Measurements from ENCODE around the gene USO1. TPM values are rescaled to one million over a fixed set of nuclear protein-coding genes. Genes with fewer than 3 reads are reported as not detected.
"Not testable (repeated sequence)": the region's sequence is repeated elsewhere in the genome, so short reads cannot be mapped to it uniquely, and the experiment has no call there.

USO1 gene
- polyA plus RNA-seq, 1 donor (not counting 4 experiments of a cell fraction or from before 2014, with no cell fraction given): 75.4 TPM

GRCh38 chr4:75685546-75686189, 38.7 kb upstream of the USO1 start:
- Histone ChIP-seq H3K4me1 (ENCODE audit: control insufficient read depth, extremely low read depth, insufficient read depth, low read length) (no peaks in the 10 kb centered on the region), H3K4me3 (ENCODE audit: control insufficient read depth in 2 of 3, extremely low read depth in 1 of 3, insufficient read depth in 2 of 3, low read depth in 1 of 3, low read length in 3 of 3) (no peak overlapping the region), H3K9ac (ENCODE audit: control insufficient read depth, extremely low read depth, insufficient read depth, low read length) (no peak overlapping the region), H3K9me1 (ENCODE audit: control insufficient read depth, extremely low read depth, insufficient read depth, low read length) (no peaks in the 10 kb centered on the region), H3K27ac (ENCODE audit: control insufficient read depth, insufficient read depth, low read length) (no peak overlapping the region), H3K27me3 (ENCODE audit: control insufficient read depth, extremely low read depth, insufficient read depth, low read length) (no peaks in the 10 kb centered on the region), H2AFZ (ENCODE audit: control insufficient read depth, low read length) (no peak overlapping the region), H3K9me3 (ENCODE audit: control insufficient read depth, low read depth, low read length) (no peaks in the 10 kb centered on the region), H3K4me2 (ENCODE audit: control insufficient read depth, extremely low read depth, insufficient read depth, low read depth, low read length) (no peak overlapping the region), H3K36me3 (ENCODE audit: control insufficient read depth in 2 of 2, extremely low read depth in 1 of 2, insufficient read depth in 2 of 2, low read length in 2 of 2) (no peaks in the 10 kb centered on the region), H4K20me1 (ENCODE audit: control insufficient read depth, extremely low read depth, insufficient read depth, low read length) (no peaks in the 10 kb centered on the region), H3K79me2 (ENCODE audit: control insufficient read depth, insufficient read depth, low read length) (no peaks in the 10 kb centered on the region)
- no peak for FAIRE-seq
- dilution Hi-C loops (cut with MboI; ENCODE audit: extremely low pct_ligation_motif_present, low sequenced_read_pairs): no loop called here
- DNase-seq (ENCODE audit: low read depth, low spot score): no peak
- TF ChIP-seq EZH2 (IDR thresholded peaks at IDR 0.05; ENCODE audit: low read length) (no peak), CTCF (optimal IDR thresholded peaks at IDR 0.05 in 1 of 3, IDR thresholded peaks at IDR 0.05 in 1 of 3, conservative IDR thresholded peaks at IDR 0.05 in 1 of 3; ENCODE audit: extremely low read depth in 1 of 3, insufficient read depth in 2 of 3, low read length in 3 of 3) (no peak)

- dilution Hi-C loops (cut with MboI; ENCODE audit: extremely low pct_ligation_motif_present, low sequenced_read_pairs): no loop called here
- FAIRE-seq: no peak
- H3K79me2 ChIP-seq (ENCODE audit: control insufficient read depth, insufficient read depth, low read length): no peaks in the 10 kb centered on the region
- H3K4me1 ChIP-seq (ENCODE audit: control insufficient read depth, extremely low read depth, insufficient read depth, low read length): no peaks in the 10 kb centered on the region
- H2AFZ ChIP-seq (ENCODE audit: control insufficient read depth, low read length): no peak overlapping the region
- no peak overlapping the region for H3K4me3 ChIP-seq (ENCODE audit: control insufficient read depth in 2 of 3, extremely low read depth in 1 of 3, insufficient read depth in 2 of 3, low read depth in 1 of 3, low read length in 3 of 3)
- no peaks in the 10 kb centered on the region for H3K27me3 ChIP-seq (ENCODE audit: control insufficient read depth, extremely low read depth, insufficient read depth, low read length)
- no peak overlapping the region for H3K4me2 ChIP-seq (ENCODE audit: control insufficient read depth, extremely low read depth, insufficient read depth, low read depth, low read length)
- TF ChIP-seq EZH2 (IDR thresholded peaks at IDR 0.05; ENCODE audit: low read length): no peak
- no peak for TF ChIP-seq CTCF (optimal IDR thresholded peaks at IDR 0.05 in 1 of 3, IDR thresholded peaks at IDR 0.05 in 1 of 3, conservative IDR thresholded peaks at IDR 0.05 in 1 of 3; ENCODE audit: extremely low read depth in 1 of 3, insufficient read depth in 2 of 3, low read length in 3 of 3)
- no peaks in the 10 kb centered on the region for H4K20me1 ChIP-seq (ENCODE audit: control insufficient read depth, extremely low read depth, insufficient read depth, low read length)
- H3K9ac ChIP-seq (ENCODE audit: control insufficient read depth, extremely low read depth, insufficient read depth, low read length): no peak overlapping the region
- H3K9me1 ChIP-seq (ENCODE audit: control insufficient read depth, extremely low read depth, insufficient read depth, low read length): no peaks in the 10 kb centered on the region
- no peaks in the 10 kb centered on the region for H3K9me3 ChIP-seq (ENCODE audit: control insufficient read depth, low read depth, low read length)
- no peak overlapping the region for H3K27ac ChIP-seq (ENCODE audit: control insufficient read depth, insufficient read depth, low read length)
- H3K36me3 ChIP-seq (ENCODE audit: control insufficient read depth in 2 of 2, extremely low read depth in 1 of 2, insufficient read depth in 2 of 2, low read length in 2 of 2): no peaks in the 10 kb centered on the region
- DNase-seq (ENCODE audit: low read depth, low spot score): no peak
Observed at GRCh38 chr4:75686346-75686745, 38.0 kb upstream of the USO1 start.

- not testable (repeated sequence) for FAIRE-seq
Observed at GRCh38 chr4:75687125-75687524, 37.3 kb upstream of the USO1 start.

GRCh38 chr4:75692066-75692465, 32.3 kb upstream of the USO1 start:
- H3K27me3 ChIP-seq (ENCODE audit: control insufficient read depth, extremely low read depth, insufficient read depth, low read length); H4K20me1 ChIP-seq (ENCODE audit: control insufficient read depth, extremely low read depth, insufficient read depth, low read length); H3K27ac ChIP-seq (ENCODE audit: control insufficient read depth, insufficient read depth, low read length); H3K9ac ChIP-seq (ENCODE audit: control insufficient read depth, extremely low read depth, insufficient read depth, low read length); H3K4me3 ChIP-seq (ENCODE audit: control insufficient read depth in 2 of 3, extremely low read depth in 1 of 3, insufficient read depth in 2 of 3, low read depth in 1 of 3, low read length in 3 of 3); H3K9me1 ChIP-seq (ENCODE audit: control insufficient read depth, extremely low read depth, insufficient read depth, low read length); DNase-seq (ENCODE audit: low read depth, low spot score); H2AFZ ChIP-seq (ENCODE audit: control insufficient read depth, low read length); H3K36me3 ChIP-seq (ENCODE audit: control insufficient read depth in 2 of 2, extremely low read depth in 1 of 2, insufficient read depth in 2 of 2, low read length in 2 of 2); H3K4me2 ChIP-seq (ENCODE audit: control insufficient read depth, extremely low read depth, insufficient read depth, low read depth, low read length); H3K4me1 ChIP-seq (ENCODE audit: control insufficient read depth, extremely low read depth, insufficient read depth, low read length); FAIRE-seq; H3K79me2 ChIP-seq (ENCODE audit: control insufficient read depth, insufficient read depth, low read length); H3K9me3 ChIP-seq (ENCODE audit: control insufficient read depth, low read depth, low read length); dilution Hi-C loops (cut with MboI; ENCODE audit: extremely low pct_ligation_motif_present, low sequenced_read_pairs): not testable (repeated sequence)

More at GRCh38 chr4:75687125-75687524, 37.3 kb upstream of the USO1 start:
- H3K27ac ChIP-seq (ENCODE audit: control insufficient read depth, insufficient read depth, low read length); H3K4me2 ChIP-seq (ENCODE audit: control insufficient read depth, extremely low read depth, insufficient read depth, low read depth, low read length); DNase-seq (ENCODE audit: low read depth, low spot score); H3K27me3 ChIP-seq (ENCODE audit: control insufficient read depth, extremely low read depth, insufficient read depth, low read length); H3K4me3 ChIP-seq (ENCODE audit: control insufficient read depth in 2 of 3, extremely low read depth in 1 of 3, insufficient read depth in 2 of 3, low read depth in 1 of 3, low read length in 3 of 3); H3K79me2 ChIP-seq (ENCODE audit: control insufficient read depth, insufficient read depth, low read length); dilution Hi-C loops (cut with MboI; ENCODE audit: extremely low pct_ligation_motif_present, low sequenced_read_pairs); H4K20me1 ChIP-seq (ENCODE audit: control insufficient read depth, extremely low read depth, insufficient read depth, low read length); H3K9me3 ChIP-seq (ENCODE audit: control insufficient read depth, low read depth, low read length); H3K9ac ChIP-seq (ENCODE audit: control insufficient read depth, extremely low read depth, insufficient read depth, low read length); H3K4me1 ChIP-seq (ENCODE audit: control insufficient read depth, extremely low read depth, insufficient read depth, low read length); H2AFZ ChIP-seq (ENCODE audit: control insufficient read depth, low read length); H3K36me3 ChIP-seq (ENCODE audit: control insufficient read depth in 2 of 2, extremely low read depth in 1 of 2, insufficient read depth in 2 of 2, low read length in 2 of 2); H3K9me1 ChIP-seq (ENCODE audit: control insufficient read depth, extremely low read depth, insufficient read depth, low read length): not testable (repeated sequence)
